GM18870 (cell line): Measurements from ENCODE around the gene SBNO1.
"Not testable (repeated sequence)": the region's sequence is repeated elsewhere in the genome, so short reads cannot be mapped to it uniquely, and the experiment has no call there.

Experiments used
- ATAC-seq: cut with Tn5 transposase; IDR thresholded peaks from one replicate; pipeline ENCODE4 v1.9.1; 2021; ENCODE audit warnings: moderate library complexity; ENCODE audit not compliant: unreplicated experiment

SBNO1 gene

DNA sequence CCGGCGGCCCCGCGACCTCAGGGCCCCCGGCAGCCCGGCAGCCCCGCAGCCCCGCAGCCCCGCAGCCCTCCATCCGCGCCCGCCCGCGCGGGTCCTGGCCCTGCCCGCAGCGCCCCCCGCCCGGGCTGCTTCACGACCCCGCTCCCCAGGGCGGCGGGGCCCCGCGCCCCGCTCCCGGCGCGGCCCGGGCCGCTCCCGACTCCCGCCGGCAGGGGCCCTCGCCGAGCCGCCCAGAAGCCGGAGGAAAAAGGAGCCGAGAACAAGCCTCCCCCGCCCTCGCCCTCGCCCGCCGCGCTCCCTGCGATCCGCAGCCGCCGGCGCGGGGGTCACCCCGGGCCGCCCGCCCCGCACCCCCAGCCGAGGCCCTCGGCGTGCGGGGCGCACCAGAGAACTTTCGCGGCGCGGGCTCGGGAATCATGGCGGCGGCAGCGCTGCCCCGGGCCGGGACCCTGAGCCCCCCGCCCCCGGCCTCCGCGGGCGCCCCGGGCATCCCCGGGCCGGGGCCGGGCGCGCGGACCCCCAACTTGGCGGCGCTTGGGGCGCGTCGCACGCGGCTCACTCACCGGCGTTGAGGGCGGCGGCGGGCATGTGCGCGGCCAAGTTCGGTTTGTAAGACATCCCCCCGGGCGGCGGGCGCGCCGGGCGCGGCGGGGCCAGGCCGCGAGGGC lies 93.5 kb downstream of the SBNO1 start:
- no peak for ATAC-seq

DNA sequence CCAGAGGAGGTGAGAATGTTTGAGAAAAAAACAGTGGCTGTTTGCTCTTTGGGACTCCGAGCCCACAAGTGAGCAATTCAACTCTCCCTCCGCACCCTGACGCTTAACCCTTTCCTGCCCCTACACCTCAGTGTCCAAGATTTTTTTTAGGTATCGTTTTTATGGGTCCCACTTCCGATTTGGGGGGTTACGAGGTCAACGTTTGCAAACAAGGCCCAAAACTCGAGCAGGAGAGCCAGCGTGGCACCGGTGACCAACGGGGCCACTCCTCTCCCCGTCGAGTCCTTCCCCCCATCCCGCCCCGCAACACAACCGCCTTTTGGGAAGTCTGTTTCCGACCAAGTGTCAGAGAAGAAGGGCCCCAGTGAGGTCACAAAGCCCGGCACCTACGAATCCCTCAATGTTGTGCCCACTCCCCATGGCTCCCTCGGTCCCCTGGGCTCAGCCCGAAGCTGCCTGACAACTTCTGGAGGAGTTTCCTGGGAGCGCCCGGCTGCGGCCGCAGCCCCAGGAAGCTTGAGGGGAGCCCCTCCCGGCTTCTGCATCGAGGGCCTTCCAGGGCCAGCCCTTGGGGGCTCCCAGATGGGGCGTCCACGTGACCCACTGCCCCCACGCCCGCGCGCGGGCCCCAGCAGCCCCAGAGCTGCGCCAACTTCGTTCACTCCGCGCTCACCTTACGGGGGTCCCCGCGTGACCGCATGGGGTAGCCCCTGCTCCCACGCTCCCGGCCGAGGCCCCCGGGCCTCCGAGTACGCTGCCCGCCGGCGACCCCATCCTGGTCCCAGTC lies 94.2 kb downstream of the SBNO1 start:
- ATAC-seq, result no peak

DNA sequence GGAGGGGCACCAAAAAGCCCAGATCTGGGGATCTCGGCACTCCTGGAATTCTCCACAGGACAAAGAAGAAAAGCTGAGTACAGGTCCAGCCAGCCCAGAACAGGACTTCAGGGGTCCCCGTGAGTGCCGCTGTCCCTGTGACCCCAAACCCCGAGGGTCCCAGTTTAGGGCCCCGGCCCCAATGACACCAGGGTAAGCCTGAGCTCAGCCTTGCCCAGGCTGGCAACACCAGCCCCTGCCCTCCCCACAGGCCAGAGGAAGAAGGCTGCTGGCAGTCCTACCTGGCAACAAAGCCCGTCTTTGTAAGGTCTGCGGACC lies 94.8 kb downstream of the SBNO1 start:
- no peak for ATAC-seq

DNA sequence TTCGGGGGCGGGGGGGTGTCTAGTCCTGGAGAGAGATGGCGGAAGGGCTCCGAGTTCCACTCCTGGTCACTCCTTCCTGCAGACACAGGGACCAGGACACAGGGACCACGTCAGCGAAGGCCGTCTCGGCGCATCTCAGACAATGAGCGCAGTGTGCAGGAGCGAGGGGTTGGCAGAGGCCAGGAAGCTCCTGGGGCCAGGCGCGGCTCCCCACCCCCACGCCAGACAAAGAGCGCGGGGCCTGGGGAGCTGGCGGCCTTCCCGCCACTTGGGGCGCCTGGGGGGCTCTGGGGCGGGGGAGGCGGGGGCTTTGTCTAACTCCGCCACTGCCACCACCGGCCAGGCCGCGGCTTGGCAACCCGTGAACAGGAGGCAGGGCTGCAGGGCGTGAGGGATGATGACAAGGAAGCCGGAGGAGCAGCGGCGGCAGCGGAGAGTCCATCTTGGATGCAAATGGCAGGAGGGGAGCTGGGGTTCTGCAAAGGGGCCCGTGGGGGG lies 95.2 kb downstream of the SBNO1 start:
- no peak for ATAC-seq

DNA sequence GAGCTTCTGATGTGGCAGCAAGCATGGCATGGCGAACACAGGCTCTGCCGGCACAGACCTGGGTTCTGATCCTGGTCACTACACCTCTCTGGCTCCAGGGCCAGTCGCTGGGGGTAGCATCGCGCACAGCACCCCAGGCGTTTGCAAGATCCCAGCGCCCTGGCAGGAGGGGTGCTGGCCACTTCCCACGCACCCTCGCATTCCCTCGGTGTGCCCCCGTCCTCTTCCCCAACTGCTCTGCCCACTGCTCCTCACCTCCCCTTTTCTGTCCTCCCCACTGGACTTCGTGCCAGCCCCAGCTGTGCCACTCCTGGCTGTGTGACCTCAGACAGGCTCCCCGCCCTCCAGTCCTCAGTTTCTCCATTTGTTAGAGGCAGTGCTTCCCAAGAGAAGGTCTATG lies 95.8 kb downstream of the SBNO1 start:
- ATAC-seq, result no peak

DNA sequence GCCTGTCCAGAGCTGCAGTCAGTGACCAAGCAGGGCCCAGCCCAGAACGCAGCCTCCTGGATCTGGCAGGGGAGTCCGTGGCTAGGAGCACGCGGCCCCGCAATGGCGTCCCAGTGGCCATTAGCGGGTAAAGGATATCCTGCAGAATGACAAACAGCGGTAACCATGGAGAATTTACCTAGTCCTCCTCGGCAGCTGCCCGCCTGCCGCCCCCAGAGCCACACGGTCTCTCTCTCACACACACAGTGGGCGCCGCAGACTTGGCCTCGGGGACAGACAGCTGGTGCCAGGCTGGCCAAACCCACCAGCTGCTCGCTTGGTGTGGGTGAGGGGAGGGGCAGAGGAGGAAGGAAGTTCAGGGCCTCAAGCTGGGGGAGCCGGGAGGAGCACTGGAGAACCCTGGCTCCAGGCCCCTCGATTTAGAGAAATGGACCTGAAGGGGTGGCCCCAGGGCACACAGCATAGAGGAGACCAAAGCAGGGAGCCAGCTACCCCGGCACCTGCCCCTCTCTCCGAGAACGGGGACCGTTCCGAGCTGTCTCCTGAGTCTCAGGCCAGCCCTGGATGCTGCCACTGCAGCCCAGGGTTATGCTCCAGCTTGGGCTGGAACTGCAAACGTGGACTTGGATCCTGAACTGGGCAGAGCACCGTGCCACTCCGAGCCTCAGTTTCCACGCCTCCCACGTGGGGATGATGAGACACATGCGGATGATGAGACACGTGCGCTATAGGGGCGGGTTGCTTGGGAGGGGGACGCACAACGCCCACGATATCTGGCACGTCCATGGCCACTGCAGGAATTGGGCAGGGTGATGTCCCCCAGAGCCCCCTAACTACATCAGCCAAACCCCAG lies 96.4 kb downstream of the SBNO1 start:
- no peak for ATAC-seq

DNA sequence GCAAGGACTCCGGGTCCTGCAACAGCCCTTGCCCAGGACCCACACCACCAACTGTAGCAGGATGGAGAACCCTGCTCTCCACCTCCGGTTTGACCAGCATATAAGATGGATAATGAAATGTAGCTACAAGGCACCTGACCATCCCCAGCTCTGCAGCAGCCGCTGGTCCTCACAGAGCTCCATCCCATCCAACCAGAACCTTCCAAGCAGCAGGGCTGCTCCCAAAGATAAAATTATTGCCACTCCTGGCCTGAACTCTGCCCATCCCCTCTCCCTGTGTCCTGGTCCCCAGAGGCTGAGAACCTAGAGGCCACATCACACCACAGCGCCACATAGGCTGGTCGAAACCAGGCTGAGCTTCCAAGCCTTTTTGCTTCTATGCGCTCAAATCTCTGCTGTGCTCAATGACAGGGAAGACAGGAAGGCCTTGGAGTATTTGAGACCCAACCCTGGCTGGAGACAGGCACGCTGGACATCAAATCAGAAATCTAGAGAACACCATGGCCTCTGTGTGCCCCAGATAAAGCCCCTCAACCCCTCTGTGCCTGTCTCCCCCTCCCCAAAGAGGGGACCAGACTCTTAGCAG lies 97.2 kb downstream of the SBNO1 start:
- no peak for ATAC-seq

DNA sequence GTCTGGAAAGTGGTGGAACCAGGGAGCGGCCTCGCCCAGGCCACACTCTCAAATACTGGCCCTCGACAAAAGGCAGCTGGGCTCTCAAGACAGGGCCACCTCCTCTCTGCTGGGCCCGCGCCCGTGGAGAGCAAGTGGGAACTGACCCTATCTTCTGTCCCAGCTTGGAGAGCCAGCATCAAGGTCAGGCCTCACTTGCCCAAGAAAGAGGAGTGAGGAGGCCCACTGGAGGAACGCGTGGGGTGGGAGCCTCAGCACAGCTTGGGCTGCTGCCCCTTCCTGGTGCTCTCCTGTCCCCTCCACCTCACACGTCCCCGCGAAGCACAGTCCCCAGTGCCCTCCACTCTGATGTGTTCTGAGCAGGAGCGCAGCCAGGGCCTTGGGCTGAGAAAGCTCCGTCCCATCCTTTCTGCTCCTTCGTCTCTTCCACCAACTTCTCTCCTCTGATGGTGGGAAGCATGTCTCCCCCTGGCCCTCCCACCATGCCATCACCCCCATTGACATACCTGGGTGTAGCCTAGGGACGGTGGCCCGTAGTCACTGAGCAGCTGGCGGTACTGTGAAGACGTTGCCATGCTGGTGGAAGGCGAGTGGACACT lies 97.9 kb downstream of the SBNO1 start:
- ATAC-seq, result no peak

DNA sequence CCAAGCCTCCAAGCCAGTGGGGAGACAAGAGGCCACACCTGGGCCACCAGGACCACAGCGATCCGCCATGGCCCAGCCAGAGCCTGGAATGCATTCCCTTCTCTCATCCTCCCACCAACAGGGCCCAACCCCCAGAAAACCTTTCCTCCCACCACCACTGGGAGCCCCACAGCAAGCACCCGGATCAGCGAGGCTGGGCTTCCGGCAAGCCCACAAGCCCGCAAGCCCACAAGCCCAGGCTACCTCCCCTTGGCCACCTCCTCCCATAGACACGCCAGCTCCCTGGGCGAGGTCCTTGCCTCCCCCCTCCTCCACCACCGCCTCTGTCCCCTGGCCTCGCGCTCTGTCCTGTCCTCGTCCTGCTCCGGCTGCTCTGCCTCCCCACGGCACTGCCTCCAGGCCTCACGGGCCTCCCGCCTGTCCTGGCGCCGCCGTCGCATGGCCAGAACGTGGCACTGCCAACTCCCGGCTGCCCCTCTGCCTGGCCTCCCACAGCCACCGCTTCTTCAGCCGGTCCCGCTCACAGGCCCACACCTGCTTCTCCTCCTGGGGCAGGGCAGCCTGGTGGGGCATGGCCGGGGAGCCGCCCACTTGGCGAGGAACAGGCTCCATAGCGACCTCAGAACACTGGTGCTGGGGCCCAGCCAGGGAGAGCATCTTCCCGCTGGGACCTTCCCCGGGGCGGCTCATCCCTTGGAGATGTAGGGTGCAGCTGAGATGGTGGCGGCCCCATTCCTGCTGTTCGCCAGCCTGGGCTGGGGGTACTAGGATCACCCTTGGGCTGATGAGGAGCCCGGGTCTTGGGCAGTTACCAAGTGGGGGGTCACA lies 98.6 kb downstream of the SBNO1 start:
- no peak for ATAC-seq

DNA sequence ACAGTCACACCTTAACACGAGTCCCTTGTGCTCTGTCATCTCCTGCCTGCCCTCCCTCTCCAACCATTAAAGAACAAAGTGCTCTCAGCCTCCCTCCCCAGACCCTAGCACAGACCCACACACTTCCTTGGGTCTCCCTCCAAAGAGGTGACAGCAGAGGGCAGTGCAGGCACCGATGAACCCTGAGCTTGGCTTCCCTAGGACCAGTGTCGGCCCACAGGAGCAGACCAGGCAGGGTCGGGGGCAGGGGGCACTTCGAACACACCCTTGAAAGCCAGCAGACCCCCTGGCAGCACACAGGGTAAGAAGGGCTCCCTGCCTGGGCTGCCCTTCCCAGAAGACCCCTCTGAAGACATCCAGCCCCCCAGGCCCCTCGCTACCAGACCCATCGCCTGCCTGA lies 100.0 kb downstream of the SBNO1 start:
- ATAC-seq, result no peak

DNA sequence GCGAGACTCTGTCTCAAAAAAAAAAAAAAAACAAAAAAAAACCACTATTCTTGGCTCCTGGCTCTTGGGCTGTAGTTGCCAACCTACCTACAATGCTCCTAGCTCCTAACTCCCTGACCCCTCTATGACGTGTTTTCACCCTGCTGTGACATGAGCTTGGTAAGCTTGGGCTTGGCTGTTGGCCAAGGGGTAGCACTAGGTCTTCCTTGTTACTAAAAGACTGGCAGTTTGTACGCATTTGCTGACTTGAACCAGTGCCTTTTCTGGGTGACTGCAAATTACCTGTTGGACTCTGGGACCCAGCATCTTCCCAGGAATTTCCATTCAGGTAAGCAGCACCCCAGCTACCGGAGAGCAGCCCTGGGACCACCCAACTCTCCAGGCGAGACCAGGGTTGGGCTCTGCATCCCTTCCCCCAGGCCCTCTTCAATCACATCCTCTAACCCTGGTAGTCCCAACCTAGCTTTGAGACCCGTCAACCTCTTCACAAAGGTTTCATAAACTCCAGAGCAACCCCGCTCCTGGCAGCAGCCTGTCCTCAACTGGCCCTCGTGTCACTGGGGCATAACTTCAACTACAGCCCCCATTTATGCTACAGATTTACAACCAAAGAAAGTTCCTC lies 101.3 kb downstream of the SBNO1 start:
- ATAC-seq, result no peak

DNA sequence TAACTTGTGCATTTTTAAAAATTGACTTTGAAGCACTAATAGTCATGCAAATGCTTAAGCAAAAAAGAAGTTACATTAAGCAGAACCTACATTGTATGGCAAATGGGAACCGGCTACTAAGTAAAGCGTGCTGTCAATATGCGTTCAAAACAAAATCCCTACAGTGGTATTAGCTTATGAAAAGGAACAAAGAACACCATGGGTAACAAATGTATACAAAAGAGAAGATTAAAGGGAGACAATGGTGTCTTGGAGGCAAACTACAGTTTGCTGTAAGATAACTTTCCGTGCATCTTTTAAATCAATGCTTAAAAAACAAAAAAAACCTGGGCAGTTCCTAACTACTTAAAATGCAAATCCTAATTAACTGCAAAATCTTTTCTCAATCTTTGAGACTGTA lies 103.5 kb downstream of the SBNO1 start:
- ATAC-seq, result no peak

DNA sequence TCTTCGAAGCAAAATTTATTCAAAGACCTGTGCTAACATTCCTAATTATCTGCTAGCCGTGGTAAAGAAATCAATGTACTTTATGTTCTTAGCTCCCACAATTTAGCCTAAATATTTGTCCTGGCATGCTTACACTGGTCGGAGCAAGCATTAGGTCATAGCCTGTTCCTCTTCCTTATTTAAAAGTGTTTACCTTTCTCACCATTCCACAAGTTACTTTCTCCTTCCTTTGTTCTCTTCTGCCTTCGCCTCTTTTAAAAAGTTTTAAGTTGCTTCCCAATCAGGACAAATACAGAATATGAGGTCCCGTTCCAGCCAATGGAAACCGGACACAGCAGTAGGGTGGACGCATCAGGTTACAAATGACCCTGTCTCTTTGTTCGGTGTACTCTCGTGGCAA lies 104.6 kb downstream of the SBNO1 start:
- no peak for ATAC-seq

DNA sequence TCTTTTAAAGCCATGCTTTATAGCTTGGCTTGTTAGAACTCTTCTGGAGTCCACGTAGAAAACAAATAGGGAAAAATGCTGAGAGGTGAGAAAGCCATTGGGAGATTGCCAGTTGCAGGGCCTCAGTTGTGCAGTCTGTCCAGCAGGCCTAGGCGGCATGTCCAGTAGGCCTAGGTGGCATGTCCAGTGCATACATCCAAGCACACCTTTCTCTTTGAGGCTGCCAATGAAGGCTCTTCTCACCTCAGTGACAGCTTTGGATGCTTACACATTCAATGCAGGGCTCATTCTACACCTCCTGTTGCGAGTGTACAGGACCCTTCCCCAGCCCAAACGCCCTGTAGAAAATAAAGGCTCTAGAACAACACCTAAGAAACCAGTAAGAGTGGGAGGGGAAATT lies 106.1 kb downstream of the SBNO1 start:
- ATAC-seq, result no peak

DNA sequence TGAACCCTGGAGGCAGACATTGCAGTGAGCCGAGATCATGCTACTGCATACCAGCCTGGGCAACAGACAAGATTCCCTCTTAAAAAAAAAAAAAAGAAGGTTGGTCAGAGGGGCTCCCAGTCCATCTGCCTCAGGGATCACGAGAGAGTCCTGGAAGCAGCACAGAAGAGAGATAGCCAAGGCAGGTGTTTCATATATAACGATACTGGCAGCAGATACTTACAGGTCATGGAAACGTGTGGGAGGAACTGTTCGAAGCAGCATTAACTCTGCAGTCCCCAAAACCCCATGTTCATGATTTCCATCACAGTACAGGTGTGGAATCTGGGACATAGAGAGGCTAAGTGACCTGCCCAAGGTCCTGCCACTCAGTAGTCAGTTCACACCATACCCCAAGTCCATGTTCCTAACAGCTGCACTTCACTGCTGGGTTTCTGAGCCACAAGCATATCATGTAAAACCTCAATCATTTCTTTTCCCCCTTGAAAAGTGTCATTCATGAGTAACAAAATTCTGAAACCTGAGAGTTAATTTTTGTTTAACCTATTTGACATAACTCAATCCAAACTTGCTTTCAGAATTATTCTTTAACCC lies 109.7 kb downstream of the SBNO1 start:
- no peak for ATAC-seq

DNA sequence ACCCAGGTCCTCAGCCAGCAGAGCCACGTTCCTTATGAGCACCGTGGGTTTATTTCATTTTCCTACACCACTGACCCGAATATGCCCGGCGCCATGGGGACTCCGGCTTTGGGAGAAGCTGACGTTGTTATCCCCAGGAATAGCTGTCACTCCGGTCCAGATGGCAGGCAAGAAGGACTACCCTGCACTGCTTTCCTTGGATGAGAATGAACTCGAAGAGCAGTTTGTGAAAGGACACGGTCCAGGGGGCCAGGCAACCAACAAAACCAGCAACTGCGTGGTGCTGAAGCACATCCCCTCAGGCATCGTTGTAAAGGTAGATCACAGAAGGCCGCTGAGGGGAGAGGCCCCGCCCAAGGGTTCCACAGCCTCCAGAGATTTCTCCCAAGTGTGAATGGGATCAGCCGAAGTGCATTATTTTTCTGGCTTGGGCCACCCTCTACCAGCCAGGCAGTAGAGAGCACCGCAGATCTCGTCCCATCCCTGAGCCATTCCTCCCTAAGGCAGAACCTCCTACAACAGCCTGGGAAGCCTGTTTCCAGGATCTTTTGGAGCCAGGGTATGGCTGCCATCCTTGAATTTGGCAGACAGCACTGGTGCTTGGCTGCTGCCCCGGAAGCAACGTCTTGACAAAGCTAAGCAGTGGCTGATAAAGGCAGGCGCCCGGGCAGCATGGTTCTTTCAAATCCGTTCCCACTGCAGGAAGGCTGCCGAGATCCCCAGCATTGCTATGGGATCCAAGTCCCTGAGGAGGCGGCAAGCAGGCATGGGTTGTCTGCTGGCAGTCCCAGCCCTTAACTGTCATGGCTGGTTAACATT lies 110.8 kb downstream of the SBNO1 start:
- ATAC-seq, result no peak

DNA sequence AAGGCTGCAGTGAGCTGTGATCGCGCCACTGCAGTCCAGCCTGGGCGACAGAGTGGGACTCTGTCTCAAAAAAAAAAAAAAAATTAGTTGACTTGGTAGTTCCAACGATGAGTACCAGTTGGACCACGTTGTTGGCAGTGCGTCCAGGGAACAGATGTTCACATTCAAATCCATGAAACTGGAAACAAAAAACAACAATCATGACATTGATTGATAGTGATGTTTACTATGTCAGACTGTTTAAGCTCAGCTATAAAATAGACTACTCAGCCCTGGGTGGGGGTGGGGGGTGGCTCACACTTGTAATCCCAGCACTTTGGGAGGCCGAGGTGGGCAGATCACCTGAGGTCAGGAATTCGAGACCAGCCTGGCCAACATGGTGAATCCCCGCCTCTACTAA lies 112.3 kb downstream of the SBNO1 start:
- ATAC-seq, result not testable (repeated sequence)

DNA sequence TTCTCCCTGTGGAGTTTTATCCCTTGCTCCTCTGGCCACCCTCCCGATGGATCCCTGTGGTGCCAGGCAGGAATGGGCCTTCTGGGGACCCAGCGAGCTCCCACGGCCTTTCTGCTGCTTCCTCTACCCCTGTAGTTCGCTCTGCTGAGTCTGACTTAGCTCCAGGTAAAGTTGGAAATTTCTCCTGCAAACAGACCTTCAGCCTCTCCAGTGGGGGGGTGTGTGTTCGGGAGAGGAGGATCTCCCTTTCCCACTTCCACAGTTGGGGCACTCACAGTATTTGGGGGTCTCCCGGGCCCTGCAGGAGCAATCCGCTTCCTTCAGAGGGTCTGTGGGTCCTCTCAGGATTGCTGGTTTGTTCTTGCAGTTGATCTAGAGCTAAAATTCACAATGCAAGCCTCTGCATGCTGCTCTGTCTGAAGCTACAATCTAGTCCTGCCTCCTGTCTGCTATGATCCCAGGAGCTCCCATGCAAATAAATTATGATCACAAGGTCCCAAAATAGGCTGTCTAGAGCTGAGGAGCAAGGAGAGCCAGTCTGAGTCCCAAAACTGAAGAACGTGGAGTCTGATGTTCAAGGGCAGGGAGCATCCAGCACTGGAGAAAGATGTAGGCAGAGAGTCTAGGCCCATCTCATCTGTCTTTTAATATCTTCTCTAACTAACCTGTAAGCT lies 113.1 kb downstream of the SBNO1 start:
- no peak for ATAC-seq
